SK-N-SH (cell line): ENCODE results near the gene PRM1.

Experiments used
- CTCF ChIP-seq: fragments of 200-600 bp; sonication (generic); IDR thresholded peaks from 2 replicates; pipeline ENCODE4 v1.6.1; 2017; ENCODE audit warnings: antibody characterized with exemption, mild to moderate bottlenecking, moderate library complexity
- EP300 ChIP-seq, 2 experiments: IDR thresholded peaks; 2 replicates each; pipeline versions ENCODE4 v1.4.0 to v1.6.1; 2012; ENCODE audit warnings: borderline replicate concordance in 1 of 2, low read depth in 1 of 2, low read length in 1 of 2
- EZH2phosphoT487 ChIP-seq: fragments of 200-600 bp; sonication (generic); IDR thresholded peaks from 2 replicates; pipeline ENCODE4 v1.6.1; 2017; ENCODE audit warnings: low read depth, mixed run types, mild to moderate bottlenecking, antibody characterized with exemption, moderate library complexity, borderline replicate concordance
- GATA2 ChIP-seq: sonication (generic); formaldehyde crosslinking; IDR thresholded peaks from 2 replicates; pipeline ENCODE4 v1.5.0; 2020; ENCODE audit warnings: mild to moderate bottlenecking, missing genetic modification reagents
- JUND ChIP-seq: IDR thresholded peaks from 2 replicates; pipeline ENCODE4 v1.4.0; 2012
- MEF2A ChIP-seq: IDR thresholded peaks from 2 replicates; pipeline ENCODE4 v1.4.0; 2012; ENCODE audit warnings: low read depth, borderline replicate concordance
- POLR2AphosphoS5 ChIP-seq: IDR thresholded peaks from 2 replicates; pipeline ENCODE4 v1.6.1; 2012; ENCODE audit warnings: low read depth, low read length
- REST ChIP-seq: IDR thresholded peaks from 2 replicates; pipeline ENCODE4 v1.6.1; 2012; ENCODE audit warnings: mild to moderate bottlenecking, low read depth, low read length, moderate library complexity
- RFX5 ChIP-seq: IDR thresholded peaks from 2 replicates; pipeline ENCODE4 v1.6.1; 2012; ENCODE audit warnings: mild to moderate bottlenecking, improper control_type of control experiment, low read length
- TAF1 ChIP-seq: IDR thresholded peaks from 2 replicates; pipeline ENCODE4 v1.6.1; 2012; ENCODE audit warnings: low read depth, mild to moderate bottlenecking, low read length, moderate library complexity, borderline replicate concordance
- YY1 ChIP-seq: IDR thresholded peaks from 2 replicates; pipeline ENCODE4 v1.4.0; 2012; ENCODE audit warnings: low read depth, mild to moderate bottlenecking
- ZBTB33 ChIP-seq: IDR thresholded peaks from 2 replicates; pipeline ENCODE4 v1.4.0; 2012; ENCODE audit warnings: low read depth, borderline replicate concordance

- TF ChIP-seq CTCF = no peak
- TF ChIP-seq EZH2phosphoT487 = no peak
- no peak for TF ChIP-seq ZBTB33
- TF ChIP-seq JUND = no peak
- TF ChIP-seq RFX5 = no peak
- TF ChIP-seq REST = no peak
- TF ChIP-seq YY1 = no peak
- no peak for TF ChIP-seq MEF2A
- no peak for TF ChIP-seq GATA2 (CRISPR knock-in tag)
- TF ChIP-seq POLR2AphosphoS5 = no peak
- no peak for TF ChIP-seq TAF1
- no peak for TF ChIP-seq EP300 (IDR thresholded peaks at IDR 0.05; ENCODE audit: borderline replicate concordance in 1 of 2, low read depth in 1 of 2, low read length in 1 of 2)
These were observed 30.2 kb downstream of the PRM1 start for GRCh38 chr16:11250786-11251524.
